ENCODE measurements around the gene GALNT6.

The GALNT6 gene, protein sequence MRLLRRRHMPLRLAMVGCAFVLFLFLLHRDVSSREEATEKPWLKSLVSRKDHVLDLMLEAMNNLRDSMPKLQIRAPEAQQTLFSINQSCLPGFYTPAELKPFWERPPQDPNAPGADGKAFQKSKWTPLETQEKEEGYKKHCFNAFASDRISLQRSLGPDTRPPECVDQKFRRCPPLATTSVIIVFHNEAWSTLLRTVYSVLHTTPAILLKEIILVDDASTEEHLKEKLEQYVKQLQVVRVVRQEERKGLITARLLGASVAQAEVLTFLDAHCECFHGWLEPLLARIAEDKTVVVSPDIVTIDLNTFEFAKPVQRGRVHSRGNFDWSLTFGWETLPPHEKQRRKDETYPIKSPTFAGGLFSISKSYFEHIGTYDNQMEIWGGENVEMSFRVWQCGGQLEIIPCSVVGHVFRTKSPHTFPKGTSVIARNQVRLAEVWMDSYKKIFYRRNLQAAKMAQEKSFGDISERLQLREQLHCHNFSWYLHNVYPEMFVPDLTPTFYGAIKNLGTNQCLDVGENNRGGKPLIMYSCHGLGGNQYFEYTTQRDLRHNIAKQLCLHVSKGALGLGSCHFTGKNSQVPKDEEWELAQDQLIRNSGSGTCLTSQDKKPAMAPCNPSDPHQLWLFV

DNA sequence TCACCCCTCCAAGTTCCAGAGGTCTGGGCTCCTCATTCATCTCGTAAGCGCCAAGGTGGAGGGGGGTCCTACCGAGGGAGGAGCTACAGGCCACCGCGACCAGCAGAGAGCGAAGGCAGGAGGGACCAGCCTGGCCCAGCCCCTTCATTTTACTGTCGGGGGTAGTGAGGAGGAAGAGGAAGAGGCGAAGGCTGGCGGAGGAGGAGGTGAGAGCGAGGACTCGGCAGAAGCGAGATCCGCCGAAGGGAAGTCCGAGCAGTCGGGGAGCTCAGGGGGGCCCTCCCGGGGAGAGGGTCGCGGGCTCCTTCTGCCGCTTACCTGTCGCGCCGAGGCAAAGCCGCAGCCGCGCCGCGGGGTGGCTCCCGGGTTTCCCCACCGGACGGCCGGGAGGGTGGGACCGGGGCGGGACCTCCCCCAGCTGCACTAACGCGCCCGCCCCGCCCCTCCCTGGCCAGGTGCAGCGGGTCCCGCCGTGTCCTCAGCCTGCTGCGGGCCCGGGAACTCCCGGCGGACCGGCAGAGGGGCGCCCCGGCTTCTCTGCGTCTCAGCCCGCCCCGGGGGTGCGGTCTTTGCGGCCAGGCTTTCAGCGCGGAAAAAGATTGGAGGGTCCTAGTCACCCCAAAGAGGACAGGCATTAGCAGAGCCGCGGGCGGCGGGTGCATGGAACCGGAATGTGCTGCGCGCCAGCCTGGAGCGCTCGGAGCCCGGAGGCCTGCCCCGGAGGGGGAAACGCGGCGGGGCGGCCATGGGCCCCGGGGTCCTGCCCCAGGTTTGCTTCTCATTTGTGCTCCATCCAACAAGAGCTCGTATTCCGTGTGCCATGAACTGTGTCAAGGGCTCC is at the start of gene GALNT6:
Gene GALNT6, minus strand, starts transcription at position 124 of the 841 bp plus-strand sequence. CDS start 11,625 bp downstream, outside the sequence.
- TF ChIP-seq, protein P1, sequence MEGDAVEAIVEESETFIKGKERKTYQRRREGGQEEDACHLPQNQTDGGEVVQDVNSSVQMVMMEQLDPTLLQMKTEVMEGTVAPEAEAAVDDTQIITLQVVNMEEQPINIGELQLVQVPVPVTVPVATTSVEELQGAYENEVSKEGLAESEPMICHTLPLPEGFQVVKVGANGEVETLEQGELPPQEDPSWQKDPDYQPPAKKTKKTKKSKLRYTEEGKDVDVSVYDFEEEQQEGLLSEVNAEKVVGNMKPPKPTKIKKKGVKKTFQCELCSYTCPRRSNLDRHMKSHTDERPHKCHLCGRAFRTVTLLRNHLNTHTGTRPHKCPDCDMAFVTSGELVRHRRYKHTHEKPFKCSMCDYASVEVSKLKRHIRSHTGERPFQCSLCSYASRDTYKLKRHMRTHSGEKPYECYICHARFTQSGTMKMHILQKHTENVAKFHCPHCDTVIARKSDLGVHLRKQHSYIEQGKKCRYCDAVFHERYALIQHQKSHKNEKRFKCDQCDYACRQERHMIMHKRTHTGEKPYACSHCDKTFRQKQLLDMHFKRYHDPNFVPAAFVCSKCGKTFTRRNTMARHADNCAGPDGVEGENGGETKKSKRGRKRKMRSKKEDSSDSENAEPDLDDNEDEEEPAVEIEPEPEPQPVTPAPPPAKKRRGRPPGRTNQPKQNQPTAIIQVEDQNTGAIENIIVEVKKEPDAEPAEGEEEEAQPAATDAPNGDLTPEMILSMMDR (IDR thresholded peaks at IDR 0.05; ENCODE audit: low read depth, low read length) = no peak
- peak within 1 kb of the TSS; percentile 67 for H3K4me3 ChIP-seq (ENCODE audit: low read depth, low read length)

GRCh38 chr12:51439330-51439729 is 48.1 kb upstream of the GALNT6 start:
- TF ChIP-seq, protein P1 (IDR thresholded peaks at IDR 0.05; ENCODE audit: low read depth, low read length) = no peak
- no peak overlapping the region for H3K4me3 ChIP-seq (ENCODE audit: low read depth, low read length)

DNA sequence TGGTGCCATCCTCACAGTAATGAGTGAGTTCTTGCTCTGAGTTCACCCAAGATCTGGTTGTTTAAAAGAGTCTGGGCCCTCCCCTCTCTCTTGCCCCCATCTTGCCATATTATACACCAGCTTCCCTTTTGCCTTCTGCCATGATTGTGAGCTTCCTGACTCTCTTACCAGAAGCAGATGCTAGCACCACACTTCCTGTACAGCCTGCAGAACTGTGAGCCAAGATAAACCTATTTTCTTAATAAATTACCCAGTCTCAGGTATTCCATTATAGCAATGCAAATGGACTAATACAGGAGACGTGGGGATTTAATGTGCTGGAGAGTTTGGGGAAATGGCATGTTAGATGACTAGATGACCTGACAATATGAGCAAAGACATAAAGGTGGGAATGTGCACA is 46.2 kb upstream of the GALNT6 start:
- TF ChIP-seq, protein P1 (IDR thresholded peaks at IDR 0.05; ENCODE audit: low read depth, low read length) = no peak

GRCh38 chr12:51434305-51434704 is 43.1 kb upstream of the GALNT6 start:
- TF ChIP-seq, protein P1 (IDR thresholded peaks at IDR 0.05; ENCODE audit: low read depth, low read length) = no peak
- H3K4me3 ChIP-seq (ENCODE audit: low read depth, low read length) = no peak overlapping the region

More for the DNA sequence above, 46.2 kb upstream of the GALNT6 start:
- no peak overlapping the region for H3K4me3 ChIP-seq (ENCODE audit: low read depth, low read length)

- TF ChIP-seq, protein P1 (IDR thresholded peaks at IDR 0.05; ENCODE audit: low read depth, low read length) = no peak
- H3K4me3 ChIP-seq (ENCODE audit: low read depth, low read length) = no peak overlapping the region
These were observed 41.7 kb upstream of the GALNT6 start for GRCh38 chr12:51432921-51433320.

DNA sequence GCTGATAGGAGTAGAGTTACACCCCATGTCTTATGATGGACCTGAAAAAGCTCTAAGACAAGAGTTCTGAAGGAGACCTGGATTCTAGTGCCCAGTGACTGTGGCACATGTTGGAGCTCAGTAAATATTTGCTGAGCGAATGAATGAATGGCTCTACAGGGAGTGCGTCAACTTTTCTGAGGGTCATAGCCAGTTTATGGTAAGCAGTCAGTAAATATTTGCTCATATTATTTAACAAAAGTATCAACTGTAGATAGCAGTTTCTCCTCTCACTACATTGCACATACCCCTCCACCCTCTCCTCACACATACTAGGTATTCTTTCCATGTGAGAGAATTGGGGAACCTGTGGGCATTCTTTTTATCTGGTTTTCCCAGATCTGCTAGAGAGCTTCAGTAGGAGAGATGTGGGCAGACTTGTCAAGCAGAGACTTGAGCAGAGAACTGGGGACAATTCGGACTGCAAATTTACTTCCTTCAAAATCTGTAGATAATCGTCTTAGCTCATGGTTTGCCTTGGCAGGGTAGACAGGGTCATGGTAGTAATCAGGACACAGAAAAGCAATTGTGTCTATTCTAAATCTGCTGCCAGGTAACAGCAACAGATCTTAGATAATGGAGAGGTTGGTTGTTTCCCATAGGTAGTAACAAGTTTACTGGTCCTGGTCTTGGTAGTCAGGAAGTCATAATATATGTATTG is 39.1 kb upstream of the GALNT6 start:
- no peak overlapping the region for H3K4me3 ChIP-seq (ENCODE audit: low read depth, low read length)
- TF ChIP-seq, protein P1 (IDR thresholded peaks at IDR 0.05; ENCODE audit: low read depth, low read length) = no peak
